ENCODE measurements around the gene MRGPRD.

The MRGPRD gene

GRCh38 chr11:68982134-68982533 lies 1.3 kb upstream of the MRGPRD start:
- H3K4me3 ChIP-seq (ENCODE audit: low read depth, low read length), result no peak overlapping the region
- TF ChIP-seq, protein P1, sequence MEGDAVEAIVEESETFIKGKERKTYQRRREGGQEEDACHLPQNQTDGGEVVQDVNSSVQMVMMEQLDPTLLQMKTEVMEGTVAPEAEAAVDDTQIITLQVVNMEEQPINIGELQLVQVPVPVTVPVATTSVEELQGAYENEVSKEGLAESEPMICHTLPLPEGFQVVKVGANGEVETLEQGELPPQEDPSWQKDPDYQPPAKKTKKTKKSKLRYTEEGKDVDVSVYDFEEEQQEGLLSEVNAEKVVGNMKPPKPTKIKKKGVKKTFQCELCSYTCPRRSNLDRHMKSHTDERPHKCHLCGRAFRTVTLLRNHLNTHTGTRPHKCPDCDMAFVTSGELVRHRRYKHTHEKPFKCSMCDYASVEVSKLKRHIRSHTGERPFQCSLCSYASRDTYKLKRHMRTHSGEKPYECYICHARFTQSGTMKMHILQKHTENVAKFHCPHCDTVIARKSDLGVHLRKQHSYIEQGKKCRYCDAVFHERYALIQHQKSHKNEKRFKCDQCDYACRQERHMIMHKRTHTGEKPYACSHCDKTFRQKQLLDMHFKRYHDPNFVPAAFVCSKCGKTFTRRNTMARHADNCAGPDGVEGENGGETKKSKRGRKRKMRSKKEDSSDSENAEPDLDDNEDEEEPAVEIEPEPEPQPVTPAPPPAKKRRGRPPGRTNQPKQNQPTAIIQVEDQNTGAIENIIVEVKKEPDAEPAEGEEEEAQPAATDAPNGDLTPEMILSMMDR (IDR thresholded peaks at IDR 0.05; ENCODE audit: borderline replicate concordance, insufficient read depth, low read depth, low read length), result no peak

DNA sequence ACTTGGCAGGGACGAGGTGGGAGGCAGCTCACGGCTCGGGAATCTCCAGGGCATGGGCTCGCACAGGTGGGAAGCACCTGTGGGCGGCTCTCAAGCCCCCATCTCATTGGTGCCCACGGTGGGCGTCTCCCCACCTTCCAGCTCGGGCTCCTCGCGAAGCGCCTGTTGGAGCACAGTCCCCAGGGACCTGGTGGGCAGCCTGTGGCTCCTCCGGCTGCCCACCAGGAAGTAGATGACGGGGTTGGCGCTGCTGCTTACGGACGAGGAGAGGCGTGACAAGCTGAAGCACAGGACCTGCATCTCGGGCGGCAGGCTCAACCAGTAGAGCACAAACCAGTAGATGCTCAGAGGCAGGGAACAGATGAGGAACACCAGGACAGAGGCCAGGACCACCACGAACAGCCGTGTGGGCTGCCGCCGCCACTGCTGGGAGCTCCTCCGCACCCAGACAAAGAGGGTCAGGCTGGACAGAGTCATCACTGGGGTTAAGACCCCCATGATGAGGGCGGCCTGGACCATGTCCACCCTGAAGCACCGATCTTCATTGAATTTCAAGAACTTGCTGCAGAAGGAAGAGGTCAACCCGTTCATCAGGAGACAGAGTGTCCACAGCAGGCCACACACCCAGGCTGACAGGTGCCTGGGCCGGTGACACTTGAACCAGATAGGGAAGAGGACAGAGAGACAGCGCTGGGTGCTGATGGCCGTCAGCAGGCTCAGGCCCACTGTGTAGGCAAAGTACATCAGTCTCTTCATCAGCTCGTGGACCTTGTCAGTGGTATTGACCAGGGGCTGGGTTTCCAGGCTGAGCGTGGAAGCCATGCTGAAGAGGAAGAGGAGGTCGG lies 633 bp downstream of the MRGPRD start:
- TF ChIP-seq, protein P1 (IDR thresholded peaks at IDR 0.05; ENCODE audit: borderline replicate concordance, insufficient read depth, low read depth, low read length), result no peak
- H3K4me3 ChIP-seq (ENCODE audit: low read depth, low read length), result no peak overlapping the region

DNA sequence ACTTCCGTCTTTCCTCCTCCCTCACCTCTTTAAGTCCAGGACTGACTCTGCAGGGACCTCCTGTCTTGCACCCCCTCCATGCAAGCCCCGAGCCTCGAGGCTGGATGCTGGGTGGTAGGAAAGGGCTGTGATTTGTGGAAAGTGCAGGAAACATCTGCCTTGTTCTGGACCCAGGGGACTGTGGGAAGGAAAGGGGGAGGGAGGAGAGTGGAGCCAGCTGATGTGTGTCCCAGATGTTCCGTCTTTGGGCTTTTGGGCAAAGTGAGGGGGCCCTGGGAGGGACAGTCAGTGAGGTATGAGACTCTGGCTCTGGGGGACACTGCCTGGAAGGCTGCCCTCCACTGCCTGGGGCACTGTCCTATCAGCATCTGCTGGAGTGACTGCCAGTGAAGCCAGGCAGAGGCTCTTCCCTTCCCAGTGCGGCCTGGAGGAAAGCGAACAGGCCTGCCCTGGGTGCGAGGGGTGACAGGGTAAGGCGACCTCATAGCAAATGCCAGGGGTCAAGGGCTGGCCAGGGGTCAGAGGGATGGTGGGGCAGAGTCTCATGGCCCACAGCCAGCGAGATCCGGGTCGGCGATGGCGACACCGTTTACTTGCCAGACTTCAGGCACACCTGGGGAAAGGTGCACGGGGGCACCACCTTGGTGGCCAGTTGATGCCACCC lies 1.7 kb downstream of the MRGPRD start:
- TF ChIP-seq, protein P1 (IDR thresholded peaks at IDR 0.05; ENCODE audit: borderline replicate concordance, insufficient read depth, low read depth, low read length), result no peak
- H3K4me3 ChIP-seq (ENCODE audit: low read depth, low read length), result no peak overlapping the region

GRCh38 chr11:68978626-68978930 lies 2.2 kb downstream of the MRGPRD start:
- no peak overlapping the region for H3K4me3 ChIP-seq (ENCODE audit: low read depth, low read length)
- TF ChIP-seq, protein P1 (IDR thresholded peaks at IDR 0.05; ENCODE audit: borderline replicate concordance, insufficient read depth, low read depth, low read length), result no peak

GRCh38 chr11:68977781-68978625 lies 2.8 kb downstream of the MRGPRD start:
- TF ChIP-seq, protein P1 (IDR thresholded peaks at IDR 0.05; ENCODE audit: borderline replicate concordance, insufficient read depth, low read depth, low read length), result no peak
- no peak overlapping the region for H3K4me3 ChIP-seq (ENCODE audit: low read depth, low read length)

DNA sequence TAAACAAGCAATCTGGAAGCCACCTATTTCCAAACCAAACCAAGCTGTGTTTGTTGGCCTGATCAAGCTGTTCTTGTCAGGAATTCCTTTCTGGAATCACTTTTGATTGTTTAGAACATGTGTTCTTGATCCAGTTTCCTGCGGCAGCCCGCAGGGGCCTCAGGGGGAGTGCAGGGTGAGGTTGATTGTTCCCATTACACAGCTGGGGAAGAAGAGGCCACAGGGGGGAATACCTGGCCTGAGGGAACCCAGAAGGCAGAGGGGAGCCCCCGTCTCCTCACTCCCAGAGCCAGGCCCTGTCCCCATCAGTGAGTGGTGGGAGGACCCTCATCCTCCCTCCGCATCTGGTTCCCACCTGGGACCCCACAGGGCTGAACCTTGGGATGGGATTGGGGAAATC lies 4.2 kb downstream of the MRGPRD start:
- TF ChIP-seq, protein P1 (IDR thresholded peaks at IDR 0.05; ENCODE audit: borderline replicate concordance, insufficient read depth, low read depth, low read length), result no peak
- H3K4me3 ChIP-seq (ENCODE audit: low read depth, low read length), result no peak overlapping the region
